B cell (primary cell): ENCODE data around the gene SEC16B. TPM values are rescaled to one million over a fixed set of nuclear protein-coding genes. Genes with fewer than 3 reads are reported as not detected.

ENCODE experiments used
- ATAC-seq: fragments of 200-7000 bp; cut with Tn5 transposase; one replicate; pipeline ENCODE4 v1.10.0; 2021; ENCODE audit warnings: low read depth, mild to moderate bottlenecking, moderate number of reproducible peaks, moderate library complexity
- CTCF ChIA-PET: fragments of 350-600 bp; sonication (Branson Sonifier 250); formaldehyde crosslinking; loops from one replicate; lab custom pipeline; 2021; ENCODE audit warnings: antibody characterized with exemption, inconsistent platforms; lab: Charles Lee
- POLR2A ChIA-PET: fragments of 350-600 bp; sonication (Branson Sonifier 250); formaldehyde crosslinking; loops from one replicate; lab custom pipeline; 2021; ENCODE audit warnings: antibody characterized with exemption; lab: Charles Lee
- DNase-seq: peaks from one replicate; pipeline ENCODE4 v3.0.0; 2013
- H2AFZ ChIP-seq: 2 replicates; pipeline ENCODE4 v1.6.1; 2012; ENCODE audit warnings: mild to moderate bottlenecking, low read depth, low read length; ENCODE audit not compliant: insufficient read depth, poor library complexity, severe bottlenecking
- H3K27ac ChIP-seq, 2 donors: 1 replicate in 1 of 2; 2 replicates in 1 of 2; pipeline ENCODE4 v1.5.1; 2012 to 2013; ENCODE audit warnings: low read length in 2 of 2, mild to moderate bottlenecking in 2 of 2, moderate library complexity in 1 of 2
- H3K27me3 ChIP-seq, 4 experiments: fragments of 200-600 bp in 1 of 4; sonication (generic) in 1 of 4; replicated peaks in 1 of 4; 1 replicate in 2 of 4; 2 replicates in 2 of 4; pipeline versions ENCODE4 v1.6.1 to v1.7.0; 2013 to 2016; ENCODE audit warnings: low read length in 3 of 4, mild to moderate bottlenecking in 2 of 4, mixed read lengths in 1 of 4, moderate library complexity in 1 of 4; ENCODE audit not compliant: insufficient read depth in 4 of 4, control insufficient read depth in 3 of 4; ENCODE audit errors: control extremely low read depth in 1 of 4
- H3K36me3 ChIP-seq, 2 experiments: replicated peaks in 1 of 2; 1 replicate in 1 of 2; 2 replicates in 1 of 2; pipeline versions ENCODE4 v1.6.1 to v1.7.1; 2013; ENCODE audit warnings: low read length in 1 of 2; ENCODE audit not compliant: insufficient read depth in 2 of 2, control insufficient read depth in 1 of 2; ENCODE audit errors: control extremely low read depth in 1 of 2, extremely low read depth in 1 of 2
- H3K4me1 ChIP-seq, 2 donors: fragments of 200-600 bp in 1 of 2; sonication (generic) in 1 of 2; 1 replicate in 1 of 2; 2 replicates in 1 of 2; pipeline versions ENCODE4 v1.5.1 to v1.6.1; 2013 to 2017; ENCODE audit warnings: low read length in 2 of 2; ENCODE audit not compliant: control insufficient read depth in 2 of 2, insufficient read depth in 2 of 2
- H3K4me2 ChIP-seq: replicated peaks from 2 replicates; pipeline ENCODE3; 2012; ENCODE audit warnings: mild to moderate bottlenecking, low read depth, low read length; ENCODE audit not compliant: poor library complexity, severe bottlenecking
- H3K4me3 ChIP-seq, 5 experiments: fragments of 200-600 bp in 1 of 5; sonication (generic) in 1 of 5; 1 replicate in 3 of 5; 2 replicates in 2 of 5; pipeline versions ENCODE4 v1.5.1 to v1.7.0; 2011 to 2016; ENCODE audit warnings: low read length in 4 of 5, mild to moderate bottlenecking in 4 of 5, low read depth in 2 of 5, control low read depth in 1 of 5, moderate library complexity in 1 of 5; ENCODE audit not compliant: insufficient read depth in 1 of 5; ENCODE audit errors: control extremely low read depth in 1 of 5, extremely low read depth in 1 of 5
- H3K79me2 ChIP-seq: fragments of 200-600 bp; sonication (generic); one replicate; pipeline ENCODE4 v1.6.0; 2016; ENCODE audit warnings: low read length; ENCODE audit not compliant: control insufficient read depth, insufficient read depth
- H3K9ac ChIP-seq: fragments of 200-600 bp; sonication (generic); 2 replicates; pipeline ENCODE4 v1.6.1; 2017; ENCODE audit warnings: mild to moderate bottlenecking, low read length, moderate library complexity
- H3K9me3 ChIP-seq, 3 donors: one replicate each; pipeline versions ENCODE4 v1.6.1 to v1.7.1; 2013; ENCODE audit warnings: low read length in 2 of 3; ENCODE audit not compliant: control insufficient read depth in 2 of 3, insufficient read depth in 1 of 3; ENCODE audit errors: control extremely low read depth in 1 of 3
- H4K20me1 ChIP-seq: 2 replicates; pipeline ENCODE4 v1.6.0; 2012; ENCODE audit warnings: mild to moderate bottlenecking, low read length; ENCODE audit not compliant: insufficient read depth, control insufficient read depth, poor library complexity, severe bottlenecking
- H3K27ac Mint-ChIP-seq: one replicate; pipeline ENCODE4 v1.8.0; 2021; ENCODE audit warnings: mixed read lengths
- H3K27me3 Mint-ChIP-seq: one replicate; pipeline ENCODE4 v1.8.0; 2021; ENCODE audit warnings: mixed read lengths
- H3K4me1 Mint-ChIP-seq: one replicate; pipeline ENCODE4 v1.8.0; 2021; ENCODE audit warnings: mixed read lengths
- H3K4me3 Mint-ChIP-seq: one replicate; pipeline ENCODE4 v1.8.0; 2021; ENCODE audit warnings: mixed read lengths
- H3K9me3 Mint-ChIP-seq: one replicate; pipeline ENCODE4 v1.8.0; 2022; ENCODE audit warnings: mixed read lengths; ENCODE audit not compliant: insufficient read depth
- CTCF ChIP-seq: fragments of 200-600 bp; IDR thresholded peaks from one replicate; pipeline ENCODE4 v1.8.0; 2022; ENCODE audit warnings: antibody characterized with exemption, mild to moderate bottlenecking
- EZH2 ChIP-seq: IDR thresholded peaks from 2 replicates; pipeline ENCODE4 v1.6.1; 2012; ENCODE audit warnings: borderline replicate concordance, low read depth, mild to moderate bottlenecking, moderate library complexity, low read length; ENCODE audit not compliant: insufficient read depth, poor library complexity, severe bottlenecking
- WGBS: methylation state at CpG from one replicate; pipeline ENCODE4 v1.1.5; 2013; ENCODE audit warnings: missing lambda C conversion rate; ENCODE audit not compliant: insufficient coverage; 5-methylcytosine and 5-hydroxymethylcytosine counted together
- intact Hi-C: fragments of 100-400 bp; cut with micrococcal nuclease; formaldehyde crosslinking; loops from one replicate; pipeline ENCODE4 v1.10.0; 2022
- polyA plus RNA-seq: library from polyadenylated mRNA; depleted of rRNA; stranded (reverse); fragments of >200 nt; gene quantifications from 2 replicates; pipeline ENCODE4 v1.2.3, GENCODE V29; 2012
- total RNA-seq, 2 donors: library from RNA; stranded (reverse); fragments of 120-200 nt in 1 of 2; gene quantifications; 1 replicate in 1 of 2; 2 replicates in 1 of 2; pipeline versions ENCODE4 v1.2.3 to v1.2.4, GENCODE V29; 2013 to 2022

Gene SEC16B
- total and polyA plus RNA-seq, 2 donors (not counting 1 experiment from before 2014, with no cell fraction given): 0.03 to 0.10 TPM

DNA sequence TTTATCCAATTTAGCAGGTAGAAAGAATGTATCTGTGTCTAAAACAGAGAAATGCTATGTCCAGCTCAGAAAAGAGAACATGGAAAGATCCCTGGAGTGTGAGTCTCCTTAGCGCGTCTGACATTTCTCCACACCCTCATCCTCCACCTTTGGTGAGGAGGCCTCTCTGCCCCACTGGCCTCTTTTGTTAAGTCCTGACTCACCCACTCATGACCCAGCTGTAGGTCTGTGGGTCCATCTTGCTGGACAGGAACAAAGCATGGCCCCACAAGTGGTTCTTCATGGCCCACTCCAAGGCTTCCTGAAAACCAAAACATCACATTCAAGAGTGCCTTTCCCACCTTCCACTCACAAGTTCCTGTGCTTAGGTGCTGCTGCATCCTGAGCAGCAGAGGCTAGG is 15.8 kb downstream of the SEC16B start:
- peaks cover 8% of the 10 kb centered on the region for H3K27me3 Mint-ChIP-seq
- no peak overlapping the region for H3K4me3 Mint-ChIP-seq
- H3K9me3 Mint-ChIP-seq: no peaks in the 10 kb centered on the region
- Histone ChIP-seq H4K20me1 (no peaks in the 10 kb centered on the region), H3K4me2 (no peak overlapping the region), H3K27me3 (no peaks in the 10 kb centered on the region), H3K27ac (no peak overlapping the region), H3K9me3 (no peaks in the 10 kb centered on the region), H3K4me3 (no peak overlapping the region), H3K4me1 (no peaks in the 10 kb centered on the region), H2AFZ (no peak overlapping the region), H3K36me3 (no peaks in the 10 kb centered on the region), H3K9ac (no peak overlapping the region), H3K79me2 (no peaks in the 10 kb centered on the region)
- H3K4me1 Mint-ChIP-seq: no peaks in the 10 kb centered on the region
- no peak overlapping the region for H3K27ac Mint-ChIP-seq
- TF ChIP-seq CTCF (no peak), EZH2 (no peak)
- ChIA-PET CTCF (no interaction called here), POLR2A (no interaction called here)
- WGBS: no CpG with 5 or more reads among the region's 2 CpGs
- intact Hi-C loops: no loop called here
- no peak for ATAC-seq
- DNase-seq: no peak

GRCh38 chr1:177953549-177953948 is 16.3 kb downstream of the SEC16B start:
- ATAC-seq (no peak), DNase-seq (no peak)
- no peak overlapping the region for H3K4me3 Mint-ChIP-seq
- Histone ChIP-seq H3K4me1 (no peaks in the 10 kb centered on the region), H3K79me2 (no peaks in the 10 kb centered on the region), H3K36me3 (no peaks in the 10 kb centered on the region), H3K4me2 (no peak overlapping the region), H3K9ac (no peak overlapping the region), H4K20me1 (no peaks in the 10 kb centered on the region), H3K4me3 (no peak overlapping the region), H3K27me3 (no peaks in the 10 kb centered on the region), H3K27ac (no peak overlapping the region), H3K9me3 (no peaks in the 10 kb centered on the region), H2AFZ (no peak overlapping the region)
- H3K9me3 Mint-ChIP-seq: no peaks in the 10 kb centered on the region
- no peak overlapping the region for H3K27ac Mint-ChIP-seq
- H3K4me1 Mint-ChIP-seq: no peaks in the 10 kb centered on the region
- WGBS: 87% methylated on average over 6 of the region's 6 CpGs
- POLR2A ChIA-PET: no interaction called here
- CTCF ChIA-PET: no interaction called here
- TF ChIP-seq CTCF (no peak), EZH2 (no peak)
- intact Hi-C loops: no loop called here
- H3K27me3 Mint-ChIP-seq: peaks cover 8% of the 10 kb centered on the region
